Activated naive CD8-positive, alpha-beta T cell treated with anti-CD3 and anti-CD28 coated beads, Interleukin-2, amount 50 U/mL, for 16 hours (primary cell): Measurements from ENCODE around the gene GMDS.

ENCODE experiments used
- DNase-seq: peaks from one replicate; pipeline ENCODE4 v3.0.0-alpha.2; 2020; ENCODE audit warnings: low read depth, low spot score

GMDS gene

GRCh38 chr6:1801401-1801800 is 444.0 kb downstream of the GMDS start:
- no peak for DNase-seq

GRCh38 chr6:1800845-1801244 is 444.6 kb downstream of the GMDS start:
- DNase-seq = no peak

GRCh38 chr6:1798965-1799325 is 446.5 kb downstream of the GMDS start:
- DNase-seq = no peak

- DNase-seq = no peak
Measured at GRCh38 chr6:1798303-1798964, 447.0 kb downstream of the GMDS start.

- DNase-seq = no peak
Measured at GRCh38 chr6:1797801-1798200, 447.6 kb downstream of the GMDS start.

DNA sequence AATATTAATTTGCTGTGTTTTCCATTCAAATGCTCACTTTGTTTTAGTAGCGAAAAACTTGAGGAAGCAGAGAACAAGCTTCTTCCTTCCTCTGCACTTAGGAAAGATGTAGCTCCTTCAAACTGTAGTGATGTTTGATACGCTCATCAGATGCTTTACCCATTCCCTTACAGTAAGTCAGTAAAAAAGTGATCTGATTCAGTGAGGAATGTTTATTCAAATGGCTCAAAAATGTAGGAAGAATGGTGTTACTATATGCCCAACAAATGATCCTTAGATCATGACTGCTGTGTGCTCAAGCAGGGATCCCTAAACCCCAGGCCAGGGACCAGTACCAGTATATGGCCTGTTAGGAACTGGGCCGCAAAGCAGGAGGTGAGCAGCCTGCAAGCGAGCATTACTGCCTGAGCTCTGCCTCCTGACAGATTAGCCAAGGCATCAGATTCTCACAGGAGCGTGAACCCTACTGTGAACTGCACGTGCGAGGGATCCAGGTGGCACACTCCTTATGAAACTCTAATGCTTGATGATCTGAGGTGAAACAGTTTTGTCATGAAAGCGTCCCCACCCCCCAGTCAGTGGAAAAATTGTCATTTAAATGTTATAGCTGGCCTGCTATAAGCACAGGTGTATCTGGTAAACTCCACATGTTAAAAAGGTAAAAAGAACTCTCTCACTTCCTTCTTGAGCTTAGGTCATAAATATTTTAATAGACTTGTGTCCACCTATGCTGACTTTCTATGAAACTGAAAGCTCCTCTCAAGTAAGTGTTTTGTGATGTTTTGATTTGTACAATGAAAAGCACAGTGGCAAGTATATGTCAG is 448.5 kb downstream of the GMDS start:
- no peak for DNase-seq

DNA sequence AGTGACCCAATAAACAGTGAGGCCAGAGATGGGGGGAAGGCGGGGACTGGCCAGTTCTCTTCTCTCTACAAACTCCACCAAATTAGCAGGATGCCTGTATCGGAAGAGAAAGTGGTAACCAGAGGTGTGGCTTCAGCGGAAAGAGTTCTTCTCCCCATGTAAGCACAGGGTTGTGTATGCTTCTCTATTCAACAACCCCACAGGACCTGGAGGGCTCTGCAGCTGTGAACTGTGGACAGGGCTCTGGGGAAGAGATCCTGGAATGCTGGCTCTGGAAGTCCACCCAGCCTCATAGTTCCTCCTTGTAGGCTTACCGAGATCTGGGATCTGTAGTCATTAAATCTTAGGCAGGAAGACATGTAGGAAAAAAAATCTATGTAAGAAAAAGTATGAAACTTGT is 449.5 kb downstream of the GMDS start:
- no peak for DNase-seq

DNA sequence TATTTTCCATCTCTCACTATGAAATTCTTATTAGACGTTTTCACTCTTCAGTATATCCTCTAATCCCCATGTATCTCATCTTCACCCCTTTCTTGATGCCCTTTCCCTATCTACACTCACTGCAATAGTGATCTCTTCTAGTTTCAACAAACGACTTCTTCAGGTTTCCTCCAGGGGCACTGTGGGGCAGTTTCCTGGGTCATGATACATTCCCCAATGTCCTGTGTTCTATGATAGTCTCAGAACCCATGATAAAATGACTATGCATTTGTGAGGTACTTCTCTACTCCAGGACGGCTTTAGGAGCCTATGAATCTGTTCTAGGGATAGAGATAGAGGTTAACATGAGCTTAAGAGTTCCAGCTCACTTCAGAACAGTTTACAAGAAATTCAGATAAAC is 452.4 kb downstream of the GMDS start:
- no peak for DNase-seq

GRCh38 chr6:1790684-1791083 is 454.7 kb downstream of the GMDS start:
- DNase-seq = no peak

DNA sequence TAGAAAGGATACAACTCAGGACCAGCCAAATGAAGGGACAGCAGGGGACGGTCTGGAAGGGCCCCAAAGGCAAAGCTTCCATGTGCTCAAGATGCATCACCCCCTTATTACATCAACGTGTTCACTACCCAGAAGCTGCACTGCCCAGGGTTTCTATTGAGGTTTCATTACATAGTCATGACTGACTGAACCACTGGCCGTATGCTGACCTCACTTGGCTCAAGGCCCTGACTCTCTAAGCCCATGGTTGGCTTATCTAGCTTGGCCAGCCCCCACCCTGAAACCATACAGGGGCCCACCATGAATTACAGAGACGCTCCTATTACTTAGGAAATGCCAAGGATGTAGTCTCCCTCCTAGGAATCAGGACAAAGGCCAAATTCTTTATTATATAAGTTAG is 456.3 kb downstream of the GMDS start:
- DNase-seq = no peak

DNA sequence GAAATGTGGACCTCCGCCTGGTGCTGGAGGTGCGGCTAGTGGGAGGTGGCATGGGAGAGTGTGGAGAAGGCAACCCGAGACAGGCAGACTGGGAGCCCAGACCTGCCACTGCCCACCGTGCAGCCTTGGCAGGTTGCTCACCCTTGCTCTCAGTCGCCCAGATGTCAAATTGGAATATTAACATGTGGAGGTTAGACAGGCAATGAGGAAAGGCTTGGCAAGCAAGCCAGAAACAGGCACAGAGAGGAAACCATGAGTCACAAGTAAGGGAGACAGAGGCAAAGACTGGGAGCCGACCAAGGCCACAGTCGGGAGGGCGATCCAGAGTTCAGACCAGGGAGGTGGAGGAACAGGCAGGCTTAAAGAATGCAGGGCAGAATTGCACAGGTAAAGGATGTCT is 457.5 kb downstream of the GMDS start:
- no peak for DNase-seq

DNA sequence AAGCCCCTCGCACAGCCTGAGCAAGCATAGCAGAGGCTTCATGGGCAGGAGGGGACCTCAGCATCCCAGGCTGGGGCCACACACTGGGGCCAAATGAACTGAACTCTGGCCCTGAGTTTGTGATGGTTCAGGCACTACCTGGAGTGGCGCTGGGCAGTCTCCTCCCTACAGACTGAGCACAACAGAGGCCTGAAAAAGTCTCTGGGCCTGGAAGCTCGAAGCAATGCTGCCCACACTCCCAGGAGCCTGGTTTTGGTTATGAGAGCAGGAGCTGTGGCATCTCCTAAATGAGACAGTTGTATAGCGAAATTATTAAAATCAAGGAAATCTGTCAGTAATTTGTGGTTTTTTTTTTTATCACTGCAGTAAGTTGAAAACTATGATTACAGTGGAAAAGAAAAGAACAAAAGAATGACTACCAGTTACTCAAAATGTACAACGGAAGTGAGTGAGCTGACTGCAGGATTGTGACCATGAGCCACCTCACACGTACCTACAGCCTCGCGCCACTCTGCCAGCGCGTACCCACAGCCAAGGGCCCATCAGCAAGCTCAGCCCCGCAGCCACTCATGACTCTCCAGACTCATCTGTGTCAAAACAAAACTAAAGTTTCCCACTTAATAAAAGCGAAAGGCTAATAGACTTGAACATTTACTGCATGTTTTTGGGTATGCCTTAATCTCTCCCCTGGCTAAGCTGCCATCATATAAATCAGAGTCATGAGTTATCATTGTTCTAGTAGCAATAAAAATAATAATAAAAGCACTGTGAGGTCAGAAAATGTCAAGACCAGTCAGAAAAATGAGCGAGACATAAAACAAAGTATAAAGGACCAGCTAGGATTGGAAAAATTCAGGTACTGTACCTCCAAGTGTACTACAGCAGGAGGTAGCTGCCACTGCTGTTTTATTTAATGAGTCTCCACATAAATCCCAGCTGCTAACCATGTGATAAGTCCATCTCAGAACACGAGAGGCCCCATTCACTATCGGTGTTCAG is 458.7 kb downstream of the GMDS start:
- DNase-seq = no peak

- DNase-seq = no peak
Measured at GRCh38 chr6:1784422-1784884, 461.0 kb downstream of the GMDS start.

DNA sequence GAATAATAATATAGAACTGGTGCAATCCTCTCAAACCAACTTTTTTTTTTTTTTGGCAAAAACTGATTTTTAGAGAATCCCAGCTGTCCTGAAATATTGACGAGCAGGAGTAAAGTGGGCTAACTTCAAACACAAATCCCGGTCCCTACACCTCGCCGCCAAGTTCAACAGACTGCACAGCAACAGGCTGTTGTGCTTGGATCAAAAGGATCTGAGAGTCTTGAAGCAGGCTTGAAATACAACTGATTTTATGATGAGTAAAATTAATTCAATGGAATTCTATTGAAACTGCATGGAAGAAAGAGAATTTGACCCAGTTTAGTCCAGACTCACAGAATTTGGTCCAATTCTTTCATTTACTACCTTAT is 463.6 kb downstream of the GMDS start:
- no peak for DNase-seq

- DNase-seq = no peak
Measured at GRCh38 chr6:1781152-1781816, 464.1 kb downstream of the GMDS start.

GRCh38 chr6:1780251-1780867 is 465.0 kb downstream of the GMDS start:
- no peak for DNase-seq

DNA sequence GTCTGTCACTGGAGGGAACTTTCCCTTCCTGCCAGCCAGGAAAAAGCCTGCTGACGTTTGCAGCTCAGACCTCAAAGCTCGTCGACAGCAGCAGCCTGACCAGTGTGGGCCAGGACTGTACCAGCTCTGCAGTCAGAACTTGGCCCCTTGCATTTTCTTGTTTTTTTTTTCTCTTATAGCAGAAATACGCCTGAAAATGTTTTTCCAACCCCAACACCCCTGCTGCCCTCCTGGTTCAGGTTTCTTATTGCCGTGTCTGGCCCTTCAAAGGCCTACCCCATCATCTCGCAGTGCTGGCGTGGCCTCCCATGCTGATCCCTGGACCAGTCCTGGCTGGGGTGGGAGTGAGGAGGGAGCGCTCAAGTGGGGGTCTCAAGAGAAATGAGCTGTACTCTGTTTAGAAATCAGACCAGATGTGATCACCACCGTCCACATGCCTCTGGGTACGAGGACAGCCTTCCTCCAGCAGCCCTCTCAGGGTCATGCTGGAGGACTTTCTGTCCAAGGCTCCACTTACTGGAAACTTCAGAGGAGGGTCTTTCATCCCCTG is 466.6 kb downstream of the GMDS start:
- no peak for DNase-seq

GRCh38 chr6:1777921-1778685 is 467.3 kb downstream of the GMDS start:
- DNase-seq = no peak

DNA sequence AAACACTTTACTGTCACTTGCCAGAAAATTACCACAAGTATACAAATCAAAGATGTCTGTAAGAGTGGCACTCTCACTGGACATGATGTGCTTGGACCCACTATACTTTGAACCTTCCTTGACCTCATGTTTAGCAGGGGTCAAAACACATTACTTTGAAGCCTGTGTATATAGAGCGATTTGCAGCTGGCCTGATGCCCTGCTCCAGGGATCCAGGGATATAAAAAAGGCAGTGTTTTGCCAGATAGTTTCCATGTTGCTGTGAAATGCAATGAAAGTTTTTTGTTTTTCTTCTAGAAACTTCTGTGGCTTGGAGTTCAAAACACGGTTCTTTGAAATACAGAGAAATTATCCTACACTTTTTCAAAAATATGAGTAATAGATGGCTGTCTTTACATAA is 470.0 kb downstream of the GMDS start:
- DNase-seq = no peak
